Activated naive CD4-positive, alpha-beta T cell treated with anti-CD3 and anti-CD28 coated beads, Interleukin-2, amount 50 U/mL, for 72 hours (primary cell): ENCODE measurements around the gene NRIP1. TPM values are rescaled to one million over a fixed set of nuclear protein-coding genes. Genes with fewer than 3 reads are reported as not detected.
"Not testable (repeated sequence)": the region's sequence is repeated elsewhere in the genome, so short reads cannot be mapped to it uniquely, and the experiment has no call there.

Experiments used
- ATAC-seq, 2 donors: fragments of 150-1000 bp; cut with Tn5 transposase; 2 replicates each; pipeline ENCODE4 v1.10.0; 2021; ENCODE audit warnings: mild to moderate bottlenecking in 2 of 2, moderate library complexity in 2 of 2
- DNase-seq, 2 donors: peaks; one replicate each; pipeline ENCODE4 v3.0.0; 2021 to 2022; ENCODE audit warnings: low spot score in 2 of 2
- H3K27ac Mint-ChIP-seq, 2 donors: one replicate each; pipeline ENCODE4 v1.8.0; 2022; ENCODE audit warnings: mild to moderate bottlenecking in 2 of 2, mixed read lengths in 2 of 2
- H3K36me3 Mint-ChIP-seq, 2 donors: one replicate each; pipeline ENCODE4 v1.8.0; 2022; ENCODE audit warnings: mixed read lengths in 2 of 2
- H3K9me3 Mint-ChIP-seq, 2 donors: one replicate each; pipeline ENCODE4 v1.8.0; 2022; ENCODE audit warnings: mixed read lengths in 2 of 2
- total RNA-seq, 2 donors: library from RNA; stranded (reverse); gene quantifications; one replicate each; pipeline ENCODE4 v1.2.3, GENCODE V29; 2022

The NRIP1 gene
- total RNA-seq, 2 donors from 2014 or later, result 7.6 to 11.3 TPM

DNA sequence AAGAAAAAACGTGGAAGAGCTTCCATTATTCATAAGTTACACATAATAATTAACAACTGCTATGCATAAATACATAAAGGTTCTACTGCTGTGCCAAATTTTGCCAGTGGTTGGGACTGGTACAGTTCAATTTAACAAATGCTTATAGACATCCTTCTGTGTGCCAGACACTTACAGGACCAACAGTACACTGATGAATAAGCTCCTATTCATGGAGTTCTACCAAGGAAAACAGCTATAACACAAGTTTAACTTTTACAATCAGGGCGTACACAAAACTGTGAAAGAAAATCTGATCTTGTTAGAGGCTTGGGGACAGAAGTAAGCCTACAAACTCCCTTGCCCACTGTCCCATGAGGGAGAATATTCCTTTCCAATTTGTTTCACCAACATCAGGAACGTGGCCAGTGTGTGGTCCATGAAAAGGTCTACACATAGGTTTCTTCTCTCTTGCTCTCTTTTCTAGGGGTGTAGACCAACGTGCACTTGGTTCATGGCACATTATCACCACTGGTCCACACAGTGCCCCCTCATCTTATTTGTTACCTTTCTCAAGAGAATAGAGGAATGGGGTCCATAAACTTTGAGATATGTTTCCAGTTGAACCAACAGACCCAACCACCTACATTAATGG lies 10.1 kb downstream of the NRIP1 start:
- Mint-ChIP-seq H3K27ac (no peak overlapping the region), H3K9me3 (no peaks in the 10 kb centered on the region), H3K36me3 (peaks cover 0 to 5% of the 10 kb centered on the region in 2 donors)
- DNase-seq (no peak), ATAC-seq (no peak)

DNA sequence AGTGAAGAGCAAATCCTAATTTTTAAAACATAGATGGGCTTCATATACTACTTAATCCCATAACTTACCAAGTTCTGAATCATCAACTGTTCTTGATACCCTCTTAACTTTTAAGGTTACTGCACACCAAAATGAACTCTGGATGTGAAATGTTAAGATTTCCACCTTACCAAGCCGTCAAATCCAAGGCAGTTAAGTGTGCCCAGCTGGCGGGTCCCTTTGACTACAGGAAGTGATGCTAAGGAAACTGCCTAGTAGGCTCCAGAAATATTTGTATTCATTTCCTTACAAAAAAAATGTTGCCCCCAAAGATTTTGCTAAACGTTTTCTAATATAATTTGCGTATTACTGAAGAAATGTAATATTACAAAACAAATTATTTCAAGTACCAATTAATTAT lies 10.7 kb downstream of the NRIP1 start:
- DNase-seq (no peak), ATAC-seq (no peak)
- Mint-ChIP-seq H3K27ac (no peak overlapping the region), H3K36me3 (peaks cover 0 to 5% of the 10 kb centered on the region in 2 donors), H3K9me3 (no peaks in the 10 kb centered on the region)

DNA sequence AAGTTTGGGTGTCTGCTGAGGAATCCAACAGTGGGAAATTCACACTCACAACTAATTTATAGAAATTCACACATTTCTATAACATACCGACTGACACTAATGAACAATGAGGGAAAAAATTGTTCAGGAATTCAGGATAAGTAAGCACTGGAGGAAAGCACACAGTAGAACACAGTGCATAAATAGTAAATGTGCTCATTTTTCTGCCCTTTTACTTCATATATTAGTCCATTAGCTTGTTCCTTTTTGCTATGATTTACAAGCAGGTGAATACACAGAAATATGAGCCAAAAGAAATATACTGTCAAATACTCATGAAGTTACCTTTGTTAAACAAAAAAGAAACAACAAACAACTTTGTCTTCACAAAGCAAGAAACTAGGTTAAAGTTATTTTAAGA lies 11.3 kb downstream of the NRIP1 start:
- H3K36me3 Mint-ChIP-seq, result peaks cover 0 to 1% of the 10 kb centered on the region in 2 donors
- no peak for DNase-seq

DNA sequence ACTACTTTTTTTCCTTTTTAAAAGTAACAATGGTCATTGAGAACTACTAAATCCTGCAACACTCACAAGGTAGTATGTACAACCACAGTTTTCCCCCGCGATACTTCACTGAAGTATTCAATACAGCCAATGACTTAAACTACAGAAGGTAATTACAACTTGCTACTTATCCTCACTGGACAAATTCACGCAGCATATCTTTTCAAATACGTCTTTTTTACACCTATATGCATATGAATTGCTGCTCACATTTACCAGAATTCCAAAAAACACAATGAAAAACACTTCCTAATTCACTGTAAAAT lies 12.4 kb downstream of the NRIP1 start:
- no peaks in the 10 kb centered on the region for H3K9me3 Mint-ChIP-seq
- DNase-seq (no peak), ATAC-seq (peak; percentile 9 to 16)
- H3K36me3 Mint-ChIP-seq, result no peaks in the 10 kb centered on the region
- peak overlapping the region in 1 of 2 donors; percentile 79 for H3K27ac Mint-ChIP-seq

More for the DNA sequence above, 11.3 kb downstream of the NRIP1 start:
- Mint-ChIP-seq H3K9me3 (no peaks in the 10 kb centered on the region), H3K27ac (no peak overlapping the region)
- no peak for ATAC-seq

DNA sequence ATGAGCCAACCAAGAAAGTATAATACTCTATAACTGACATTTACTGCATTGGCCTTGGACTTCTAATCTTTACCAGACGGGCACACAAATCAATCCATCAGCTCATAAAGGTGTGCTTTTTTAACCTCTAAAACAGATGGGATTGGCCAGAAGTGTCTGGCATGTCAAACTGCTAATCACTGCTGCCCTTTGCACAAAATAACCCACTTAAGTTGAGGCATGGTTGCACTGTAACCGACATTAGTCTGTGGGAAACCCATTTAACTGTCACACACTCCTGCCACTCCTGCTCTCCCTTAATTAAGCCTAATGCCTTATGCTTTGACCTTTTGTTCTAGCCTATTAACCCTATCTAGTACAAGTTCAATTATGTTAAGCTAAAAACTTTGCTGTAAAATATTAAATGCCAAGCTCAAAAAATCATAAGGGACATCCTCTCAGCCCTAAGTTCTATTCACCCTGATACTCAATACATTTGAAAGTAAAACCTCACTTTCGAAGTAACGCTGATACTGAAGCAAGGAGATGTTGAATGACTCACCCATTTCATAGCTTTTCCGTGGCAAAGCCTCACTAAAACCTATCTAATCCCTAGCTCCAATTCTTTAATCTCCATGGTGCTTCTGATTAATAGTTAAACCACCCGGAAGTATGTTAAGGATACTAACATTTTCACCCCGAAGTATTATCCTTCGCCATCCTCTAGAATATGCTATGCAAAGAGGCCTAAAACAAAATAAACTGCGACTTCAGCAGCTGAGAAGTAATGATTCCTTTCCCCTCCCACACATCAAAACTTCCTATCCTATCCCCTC lies 12.9 kb downstream of the NRIP1 start:
- DNase-seq, result no peak
- ATAC-seq, result peak; percentile 90 to 92
- Mint-ChIP-seq H3K36me3 (peaks cover 2 to 4% of the 10 kb centered on the region in 2 donors), H3K9me3 (peaks cover 0 to 2% of the 10 kb centered on the region in 2 donors), H3K27ac (peak overlapping the region; percentile 78 to 79)

DNA sequence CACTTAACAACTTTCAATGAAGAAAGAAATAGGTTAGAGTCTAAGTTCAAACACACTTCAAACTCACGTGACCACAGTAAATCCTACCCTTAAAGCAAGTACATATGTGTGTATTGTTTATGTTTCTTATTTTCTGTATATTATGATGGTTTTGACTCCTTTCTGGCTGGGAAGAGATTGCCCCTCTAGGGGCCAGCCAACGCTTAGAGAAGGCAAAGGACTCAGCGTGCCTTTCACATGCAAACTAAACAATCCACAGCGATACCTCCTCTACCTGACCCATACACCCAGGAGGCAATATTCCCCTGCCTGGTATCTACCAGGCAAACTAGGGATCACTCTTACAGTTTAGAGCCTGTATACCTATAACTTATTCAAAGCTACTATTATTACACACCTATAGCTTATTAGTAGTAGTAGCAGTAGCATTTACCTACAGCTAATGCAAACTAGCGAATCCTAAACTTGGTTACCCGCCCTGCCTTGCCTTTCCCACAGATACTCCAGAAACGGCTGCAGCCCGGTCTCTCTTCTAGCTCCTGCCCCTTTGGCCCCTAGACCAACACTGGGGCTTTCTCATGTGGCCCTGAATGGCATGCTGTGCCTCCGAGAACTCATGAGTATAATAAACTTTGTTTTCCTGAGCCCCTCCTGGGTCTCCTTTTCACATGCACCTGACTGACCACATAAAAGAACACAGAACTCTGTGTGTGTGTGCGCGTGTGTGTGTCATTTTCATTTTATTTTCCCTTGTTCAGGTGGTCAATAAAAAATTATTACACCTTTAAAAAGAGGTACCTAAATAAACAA lies 14.0 kb downstream of the NRIP1 start:
- Mint-ChIP-seq H3K27ac (peak overlapping the region; percentile 78 to 79), H3K36me3 (peaks cover 4 to 14% of the 10 kb centered on the region in 2 donors), H3K9me3 (peaks cover 4 to 10% of the 10 kb centered on the region in 2 donors)
- peak; percentile 23 to 33 for ATAC-seq
- DNase-seq, result no peak

DNA sequence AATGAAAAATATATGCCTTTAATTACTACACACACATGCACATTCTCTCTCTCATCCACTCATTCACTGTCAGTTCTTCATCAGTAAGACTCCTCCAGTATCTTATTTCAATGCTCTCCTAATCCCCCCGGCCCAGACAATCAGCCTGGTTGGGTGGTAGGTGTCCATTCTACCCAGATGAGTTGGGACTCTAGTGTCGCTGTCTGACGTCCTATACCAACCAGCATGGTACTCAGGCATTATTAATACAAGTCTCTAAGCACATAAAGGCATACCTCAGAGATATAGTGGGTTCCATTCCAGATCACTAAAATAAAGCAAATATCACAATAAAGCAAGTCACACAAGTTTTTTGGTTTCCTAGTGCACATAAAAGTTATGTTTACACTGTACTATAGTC lies 19.8 kb downstream of the NRIP1 start:
- no peak for ATAC-seq
- H3K9me3 Mint-ChIP-seq, result peaks cover 4 to 18% of the 10 kb centered on the region in 2 donors
- H3K27ac Mint-ChIP-seq, result peak overlapping the region in 1 of 2 donors; percentile 34
- DNase-seq, result no peak
- H3K36me3 Mint-ChIP-seq, result peaks cover 9 to 35% of the 10 kb centered on the region in 2 donors

DNA sequence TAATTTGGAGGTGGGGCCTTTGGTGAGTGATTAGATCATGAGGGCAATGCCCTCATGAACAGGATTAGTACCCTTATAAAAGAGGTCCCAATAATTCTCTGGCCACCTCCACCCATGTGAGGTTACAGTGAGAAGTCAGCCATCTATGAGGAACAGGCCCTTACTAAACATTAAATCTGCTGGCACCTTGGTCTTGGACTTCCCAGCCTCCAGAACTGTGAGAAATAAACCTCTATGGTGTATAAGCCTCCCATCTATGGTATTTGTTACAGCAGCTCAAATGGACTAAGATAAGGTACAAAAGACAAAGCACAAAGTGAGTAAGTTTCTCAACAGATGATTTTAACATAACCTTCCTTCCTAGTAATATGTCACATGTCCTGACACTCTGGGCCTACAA lies 22.3 kb downstream of the NRIP1 start:
- ATAC-seq, result no peak
- peaks cover 13 to 44% of the 10 kb centered on the region in 2 donors for H3K36me3 Mint-ChIP-seq
- H3K9me3 Mint-ChIP-seq, result peaks cover 4 to 18% of the 10 kb centered on the region in 2 donors
- no peak overlapping the region for H3K27ac Mint-ChIP-seq
- no peak for DNase-seq

DNA sequence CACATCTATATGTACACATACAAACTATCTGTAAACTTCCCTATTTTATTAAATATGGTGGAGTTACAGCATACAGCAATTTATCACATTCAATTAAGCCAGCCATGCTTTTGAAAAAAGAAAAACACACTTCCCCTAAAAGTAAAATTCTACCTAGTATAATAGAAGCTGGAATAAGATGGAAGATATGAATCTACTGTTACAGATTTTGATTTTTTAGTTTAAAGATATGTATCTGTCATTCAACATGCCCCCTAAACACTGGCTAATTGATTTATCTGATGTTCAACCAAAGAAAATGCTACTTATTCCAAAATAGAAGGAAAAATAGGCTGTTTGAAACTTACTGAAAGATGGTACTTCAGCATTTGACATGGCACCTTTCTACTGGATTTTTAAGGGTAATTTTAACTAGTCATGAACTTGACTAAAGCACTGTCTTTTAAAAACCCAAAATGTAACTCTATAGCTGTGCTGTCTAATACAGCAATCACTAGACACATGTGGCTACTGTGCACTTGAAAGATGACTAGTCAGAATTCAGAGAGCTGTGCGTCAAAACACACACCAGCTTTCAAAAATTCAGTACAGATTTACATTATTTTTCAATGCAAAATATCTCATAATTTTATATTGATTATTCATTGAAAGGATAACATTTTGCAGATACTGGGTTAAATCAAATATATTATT lies 25.0 kb downstream of the NRIP1 start:
- DNase-seq (no peak), ATAC-seq (no peak)
- H3K27ac Mint-ChIP-seq, result no peak overlapping the region

DNA sequence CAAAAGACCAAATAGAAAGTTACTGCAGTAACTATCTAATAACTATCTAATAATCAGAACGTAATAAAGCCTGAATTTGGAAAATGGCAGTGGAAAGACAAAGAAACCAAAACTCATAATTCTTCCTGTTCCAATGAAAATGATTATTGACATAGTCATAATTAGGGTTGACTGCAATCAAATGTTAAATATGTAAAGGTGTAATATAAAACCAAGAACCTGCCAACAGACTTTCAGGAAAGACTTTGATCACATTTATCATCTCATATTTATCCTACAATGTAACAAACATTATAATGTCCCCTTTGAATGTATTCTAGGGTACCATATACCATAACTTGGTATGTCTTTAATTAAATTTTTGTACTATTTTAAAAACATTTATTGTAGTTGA lies 26.9 kb downstream of the NRIP1 start:
- DNase-seq (no peak), ATAC-seq (no peak)
- Mint-ChIP-seq H3K27ac (no peak overlapping the region), H3K9me3 (no peaks in the 10 kb centered on the region), H3K36me3 (peaks cover 9 to 19% of the 10 kb centered on the region in 2 donors)

More for the DNA sequence above, 25.0 kb downstream of the NRIP1 start:
- Mint-ChIP-seq H3K9me3 (peaks cover 0 to 3% of the 10 kb centered on the region in 2 donors), H3K36me3 (peaks cover 9 to 30% of the 10 kb centered on the region in 2 donors)

DNA sequence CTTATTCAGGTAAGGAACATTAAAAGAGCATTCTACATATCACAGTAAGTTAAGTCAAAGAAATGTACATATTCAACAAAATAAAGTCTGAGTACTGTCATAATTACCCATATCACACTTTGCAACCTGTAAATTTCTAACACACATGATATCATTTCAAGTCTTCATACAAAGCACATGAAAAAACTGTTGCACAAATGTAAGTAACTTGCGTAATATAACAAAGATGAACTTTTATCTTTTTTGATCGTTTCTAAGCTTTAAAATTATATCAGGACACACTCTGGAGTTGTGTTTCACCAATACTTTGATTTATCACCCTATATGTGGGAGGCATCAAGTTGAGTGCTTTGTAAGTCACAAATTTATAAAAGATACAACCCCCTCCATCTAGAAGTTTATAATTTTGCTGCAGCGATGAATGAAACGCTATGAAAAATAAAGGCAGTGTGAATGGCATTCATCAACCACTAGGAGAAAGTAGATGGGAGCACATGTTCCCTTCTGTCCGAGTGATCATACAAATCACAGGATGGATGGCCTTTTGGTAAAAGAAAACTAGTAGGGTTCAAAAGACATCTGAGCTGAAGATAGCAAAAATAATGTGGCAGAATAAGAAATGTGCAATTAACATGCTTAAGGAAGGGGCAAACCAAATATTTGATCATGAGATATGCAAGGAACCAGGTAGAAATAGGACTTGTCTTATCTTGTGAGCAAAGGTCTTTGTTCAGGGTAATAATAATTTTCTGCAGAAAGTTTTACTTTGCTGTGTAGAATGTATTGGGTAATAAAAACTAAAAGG lies 27.5 kb downstream of the NRIP1 start:
- H3K9me3 Mint-ChIP-seq, result no peaks in the 10 kb centered on the region

DNA sequence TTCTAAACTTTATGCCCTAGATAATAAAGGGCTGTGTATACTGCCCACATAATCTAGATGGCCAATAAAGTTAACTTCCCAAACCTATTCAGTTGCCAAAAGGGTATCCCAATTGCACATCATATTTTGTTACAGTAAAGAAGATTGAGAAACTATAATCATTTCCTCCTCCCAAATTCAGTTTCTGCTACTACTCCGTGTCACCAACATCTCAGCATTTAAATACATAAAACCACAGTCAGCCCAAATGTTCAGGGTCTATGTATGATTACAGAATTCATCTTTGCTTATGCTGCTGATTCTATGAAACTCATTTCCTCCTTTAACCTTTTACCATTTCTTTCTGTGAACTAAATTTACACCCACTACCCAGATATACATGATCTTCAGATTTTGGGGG lies 28.6 kb downstream of the NRIP1 start:
- DNase-seq, result no peak
- Mint-ChIP-seq H3K9me3 (no peaks in the 10 kb centered on the region), H3K36me3 (peaks cover 4 to 13% of the 10 kb centered on the region in 2 donors), H3K27ac (peak overlapping the region; percentile 4 to 25)
- no peak for ATAC-seq

More for the DNA sequence above, 27.5 kb downstream of the NRIP1 start:
- peaks cover 4 to 13% of the 10 kb centered on the region in 2 donors for H3K36me3 Mint-ChIP-seq
- DNase-seq, result no peak
- no peak overlapping the region for H3K27ac Mint-ChIP-seq
- ATAC-seq, result no peak

DNA sequence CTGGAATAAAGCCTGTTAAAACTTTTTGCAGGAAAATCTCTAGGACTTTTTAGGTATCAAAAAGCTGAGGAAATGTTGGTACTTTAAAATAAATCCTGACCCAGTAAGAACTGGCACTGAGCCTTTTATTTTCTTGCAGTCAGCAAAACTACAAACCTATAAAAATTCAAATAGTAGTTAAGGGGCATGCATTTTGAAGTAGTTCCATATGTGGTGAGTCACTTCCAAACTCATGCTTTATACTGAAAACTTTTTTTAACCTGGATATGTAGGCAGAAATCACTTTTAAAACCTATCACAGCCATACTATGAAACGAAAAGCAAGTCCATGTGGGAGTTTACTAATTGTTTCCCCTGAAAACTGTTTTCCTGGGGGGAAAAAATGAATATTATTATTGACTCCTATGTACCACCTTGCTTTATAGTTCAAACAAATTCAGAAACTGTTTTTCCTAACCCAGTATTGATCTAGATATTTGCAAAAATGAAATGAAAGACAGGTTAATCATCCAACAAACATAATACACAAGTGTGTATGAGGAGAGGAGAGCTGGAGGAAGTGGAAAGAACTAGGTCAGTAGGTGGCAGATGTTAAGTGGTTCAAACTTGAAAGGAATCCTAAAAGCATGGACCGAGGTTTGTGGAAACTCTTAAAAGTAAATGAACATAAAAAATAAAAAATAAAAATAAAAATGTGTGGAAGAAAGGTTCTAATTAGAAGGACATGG lies 30.5 kb downstream of the NRIP1 start:
- Mint-ChIP-seq H3K36me3 (peaks cover 1 to 14% of the 10 kb centered on the region in 2 donors), H3K9me3 (no peaks in the 10 kb centered on the region), H3K27ac (peak overlapping the region; percentile 64 to 70)
- peak; percentile 52 to 84 for ATAC-seq
- DNase-seq, result no peak

DNA sequence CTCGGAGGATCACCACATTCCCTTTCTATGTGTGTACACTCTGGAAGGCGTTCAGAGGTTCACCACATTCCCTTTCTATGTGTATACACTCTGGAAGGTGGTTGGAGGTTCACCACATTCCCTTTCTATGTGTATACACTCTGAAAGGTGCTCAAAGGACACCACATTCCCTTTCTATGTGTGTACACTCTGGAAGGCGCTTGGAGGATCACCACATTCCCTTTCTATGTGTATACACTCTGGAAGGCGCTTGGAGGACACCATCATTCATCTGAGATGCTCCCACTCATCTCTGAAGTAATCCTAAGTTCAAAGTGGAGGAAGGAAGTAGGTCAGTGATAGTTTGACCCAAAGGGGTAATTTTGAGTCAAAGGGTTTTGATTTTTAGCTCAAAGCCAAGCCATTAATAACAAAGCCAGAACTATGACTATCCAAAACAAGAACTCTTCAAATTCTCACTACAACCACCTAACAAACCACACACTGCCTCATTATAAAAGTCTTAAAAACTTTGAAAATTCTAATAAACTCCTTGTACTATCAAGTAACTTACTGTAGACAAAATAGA lies 32.9 kb downstream of the NRIP1 start:
- H3K27ac Mint-ChIP-seq, result no peak overlapping the region
- DNase-seq (no peak), ATAC-seq (peak; percentile 39 to 62)
- peaks cover 0 to 12% of the 10 kb centered on the region in 2 donors for H3K36me3 Mint-ChIP-seq
- H3K9me3 Mint-ChIP-seq, result no peaks in the 10 kb centered on the region

DNA sequence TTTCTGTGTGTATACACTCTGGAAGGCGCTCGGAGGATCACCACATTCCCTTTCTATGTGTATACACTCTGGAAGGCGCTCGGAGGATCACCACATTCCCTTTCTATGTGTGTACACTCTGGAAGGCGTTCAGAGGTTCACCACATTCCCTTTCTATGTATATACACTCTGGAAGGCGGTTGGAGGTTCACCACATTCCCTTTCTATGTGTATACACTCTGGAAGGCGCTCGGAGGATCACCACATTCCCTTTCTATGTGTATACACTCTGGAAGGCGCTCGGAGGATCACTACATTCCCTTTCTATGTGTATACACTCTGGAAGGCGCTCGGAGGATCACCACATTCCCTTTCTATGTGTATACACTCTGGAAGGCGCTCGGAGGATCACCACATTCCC lies 33.4 kb downstream of the NRIP1 start:
- ATAC-seq, H3K9me3 Mint-ChIP-seq, H3K27ac Mint-ChIP-seq, DNase-seq: not testable (repeated sequence)
- peaks cover 0 to 12% of the 10 kb centered on the region in 2 donors for H3K36me3 Mint-ChIP-seq
